HCEC 1CT (cell line): Measurements from ENCODE around the gene CGB2.
"Not testable (repeated sequence)": the region's sequence is repeated elsewhere in the genome, so short reads cannot be mapped to it uniquely, and the experiment has no call there.

Experiments
- DNase-seq: peaks from one replicate; pipeline ENCODE4 v3.0.0-alpha.2; 2017

The CGB2 gene

DNA sequence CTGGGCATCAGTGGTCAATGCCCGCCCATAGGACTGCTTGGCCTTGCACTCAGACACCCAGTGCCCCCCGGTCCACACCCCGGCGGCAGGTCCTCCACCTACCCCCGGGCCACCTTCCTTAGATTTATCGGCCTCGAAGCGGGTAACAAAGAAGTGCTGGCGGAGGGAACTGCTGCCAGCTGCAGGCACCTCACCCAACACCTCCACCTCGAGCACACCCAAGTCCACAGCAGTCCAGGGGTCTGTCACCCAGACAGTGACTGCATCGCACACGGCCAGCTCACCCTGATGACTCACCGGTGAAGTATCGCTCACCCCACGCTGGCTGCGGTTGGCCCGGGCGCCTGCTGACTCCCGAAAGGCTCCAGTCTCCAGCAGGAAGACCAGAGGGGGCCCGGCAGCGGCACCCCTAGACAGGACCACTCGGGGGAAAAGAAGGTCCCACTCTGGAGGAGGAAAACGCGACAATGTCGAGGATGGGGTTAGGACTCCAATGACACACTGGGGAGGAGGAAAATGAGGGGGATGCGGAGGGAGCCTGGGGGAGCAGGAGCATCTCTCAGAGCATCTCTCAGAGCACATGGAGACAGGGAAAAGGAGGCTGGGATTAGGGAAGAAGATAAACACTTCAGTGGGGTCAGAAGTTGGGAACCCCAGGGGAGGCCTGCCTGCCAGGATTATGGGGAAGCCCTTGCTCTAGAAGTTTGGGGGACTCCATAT is 7.0 kb downstream of the CGB2 start:
- DNase-seq = peak; percentile 65

DNA sequence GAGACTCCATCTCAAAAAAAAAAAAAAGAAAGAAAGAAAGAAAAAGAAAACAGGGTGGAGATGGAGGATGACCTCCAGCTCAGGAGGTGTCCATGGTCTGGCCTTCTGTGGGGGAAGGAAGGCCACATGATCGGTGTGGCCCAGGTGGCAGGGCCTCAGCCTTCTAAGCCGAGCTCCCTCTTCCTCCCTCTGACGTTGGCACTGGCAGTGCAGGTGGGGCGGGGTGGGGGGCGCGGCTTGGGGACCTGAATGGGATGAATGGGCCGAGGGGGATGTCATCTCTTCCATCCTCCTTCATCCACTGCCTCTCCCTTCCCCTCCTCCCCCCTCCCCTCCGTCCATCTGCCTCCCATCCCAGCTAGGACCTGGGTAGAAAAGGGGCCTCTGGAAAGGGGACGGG is 8.0 kb downstream of the CGB2 start:
- not testable (repeated sequence) for DNase-seq

DNA sequence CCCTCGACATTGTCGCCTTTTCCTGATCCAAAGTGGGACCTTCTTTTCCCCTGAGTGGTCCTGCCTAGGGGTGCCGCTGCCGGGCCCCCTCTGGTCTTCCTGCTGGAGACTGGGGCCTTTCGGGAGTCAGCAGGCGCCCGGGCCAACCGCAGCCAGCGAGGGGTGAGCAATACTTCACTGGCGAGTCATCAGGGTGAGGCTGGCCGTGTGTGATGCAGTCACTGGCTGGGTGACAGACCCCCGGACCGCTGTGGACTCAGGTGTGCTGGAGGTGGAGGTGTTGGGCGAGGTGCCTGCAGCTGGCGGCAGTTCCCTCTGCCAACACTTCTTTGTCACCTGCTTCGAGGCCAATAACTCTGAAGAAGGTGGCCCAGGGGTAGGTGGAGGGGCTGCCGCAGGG is 10.5 kb downstream of the CGB2 start:
- DNase-seq = no peak

DNA sequence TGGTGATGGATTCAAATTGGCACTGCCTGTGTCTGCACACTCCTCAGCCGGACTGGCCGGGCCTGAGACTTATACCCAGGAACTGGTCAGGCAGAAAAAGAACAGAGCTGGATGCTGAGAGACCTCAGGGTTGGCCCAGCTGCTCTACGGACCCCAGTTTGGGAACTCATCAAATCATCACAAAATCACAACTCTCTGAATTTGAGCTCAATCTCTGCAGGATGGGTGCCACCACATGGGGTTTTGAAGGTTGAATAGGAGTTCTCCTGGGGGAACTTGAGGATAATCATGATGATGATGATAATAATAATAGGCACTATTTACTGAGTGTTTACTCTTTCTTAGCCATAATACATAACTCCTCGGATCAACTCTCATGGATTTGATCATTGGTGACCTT is 11.0 kb downstream of the CGB2 start:
- DNase-seq = not testable (repeated sequence)

DNA sequence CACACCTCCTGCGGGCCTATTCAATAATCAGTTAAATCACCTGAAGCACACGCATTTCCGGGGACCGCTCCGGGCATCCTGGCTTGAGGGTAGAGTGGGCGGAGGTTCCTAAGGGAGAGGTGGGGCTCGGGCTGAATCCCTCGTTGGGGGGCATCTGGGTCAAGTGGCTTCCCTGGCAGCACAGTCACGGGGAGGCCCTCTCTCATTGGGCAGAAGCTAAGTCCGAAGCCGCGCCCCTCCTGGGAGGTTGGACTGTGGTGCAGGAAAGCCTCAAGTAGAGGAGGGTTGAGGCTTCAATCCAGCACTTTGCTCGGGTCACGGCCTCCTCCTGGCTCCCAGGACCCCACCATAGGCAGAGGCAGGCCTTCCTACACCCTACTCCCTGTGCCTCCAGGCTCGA is 11.9 kb downstream of the CGB2 start, which contains the start of gene CGB5:
Gene CGB5 (plus strand): TSS at position 301 of the 400 bp plus-strand sequence. CDS start 362 bp downstream, outside the sequence.
- not testable (repeated sequence) for DNase-seq

DNA sequence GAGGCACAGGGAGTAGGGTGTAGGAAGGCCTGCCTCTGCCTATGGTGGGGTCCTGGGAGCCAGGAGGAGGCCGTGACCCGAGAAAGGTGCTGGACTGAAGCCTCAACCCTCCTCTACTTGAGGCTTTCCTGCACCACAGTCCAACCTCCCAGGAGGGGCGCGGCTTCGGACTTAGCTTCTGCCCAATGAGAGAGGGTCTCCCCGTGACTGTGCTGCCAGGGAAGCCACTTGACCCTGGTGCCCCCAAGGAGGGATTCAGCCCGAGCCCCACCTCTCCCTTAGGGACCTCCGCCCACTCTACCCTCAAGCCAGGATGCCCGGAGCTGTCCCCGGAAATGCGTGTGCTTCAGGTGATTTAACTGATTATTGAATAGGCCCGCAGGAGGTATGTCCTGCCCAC is 17.3 kb downstream of the CGB2 start, which contains the start of gene CGB8:
Gene CGB8 (minus strand): TSS at position 101 of the 400 bp plus-strand sequence. CDS start 372 bp downstream, outside the sequence.
- DNase-seq = not testable (repeated sequence)

DNA sequence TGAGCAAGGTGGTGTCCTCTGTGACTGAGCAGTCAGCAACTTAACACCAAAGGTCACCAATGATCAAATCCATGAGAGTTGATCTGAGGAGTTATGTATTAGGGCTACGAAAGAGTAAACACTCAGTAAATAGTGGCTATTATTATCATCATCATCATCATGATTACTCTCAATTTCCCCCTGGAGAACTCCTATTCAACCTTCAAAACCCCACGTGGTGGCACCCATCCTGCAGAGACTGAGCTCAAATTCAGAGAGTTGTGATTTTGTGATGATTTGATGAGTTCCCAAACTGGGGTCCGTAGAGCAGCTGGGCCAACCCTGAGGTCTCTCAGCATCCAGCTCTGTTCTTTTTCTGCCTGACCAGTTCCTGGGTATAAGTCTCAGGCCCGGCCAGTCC is 18.1 kb downstream of the CGB2 start:
- DNase-seq = not testable (repeated sequence)

DNA sequence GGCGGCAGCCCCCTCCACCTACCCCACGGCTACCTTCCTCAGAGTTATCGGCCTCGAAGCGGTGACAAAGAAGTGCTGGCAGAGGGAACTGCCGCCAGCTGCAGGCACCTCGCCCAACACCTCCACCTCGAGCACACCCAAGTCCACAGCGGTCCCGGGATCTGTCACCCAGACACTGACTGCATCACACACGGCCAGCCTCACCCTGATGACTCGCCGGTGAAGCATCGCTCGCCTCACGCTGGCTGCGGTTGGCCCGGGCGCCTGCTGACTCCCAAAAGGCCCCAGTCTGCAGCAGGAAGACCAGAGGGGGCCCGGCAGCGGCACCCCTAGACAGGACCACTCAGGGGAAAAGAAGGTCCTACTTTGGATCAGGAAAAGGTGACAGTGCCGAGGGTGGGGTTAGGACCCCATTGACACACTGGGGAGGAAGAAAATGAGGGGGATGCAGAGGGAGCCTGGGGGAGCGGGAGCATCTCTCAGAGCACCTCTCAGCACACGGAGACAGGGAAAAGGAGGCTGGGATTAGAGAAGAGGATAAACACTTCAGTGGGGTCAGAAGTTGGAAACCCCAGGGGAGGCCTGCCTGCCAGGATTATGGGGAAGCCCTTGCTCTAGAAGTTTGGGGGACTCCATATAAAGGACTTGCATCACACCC is 18.8 kb downstream of the CGB2 start:
- peak; percentile 63 for DNase-seq

DNA sequence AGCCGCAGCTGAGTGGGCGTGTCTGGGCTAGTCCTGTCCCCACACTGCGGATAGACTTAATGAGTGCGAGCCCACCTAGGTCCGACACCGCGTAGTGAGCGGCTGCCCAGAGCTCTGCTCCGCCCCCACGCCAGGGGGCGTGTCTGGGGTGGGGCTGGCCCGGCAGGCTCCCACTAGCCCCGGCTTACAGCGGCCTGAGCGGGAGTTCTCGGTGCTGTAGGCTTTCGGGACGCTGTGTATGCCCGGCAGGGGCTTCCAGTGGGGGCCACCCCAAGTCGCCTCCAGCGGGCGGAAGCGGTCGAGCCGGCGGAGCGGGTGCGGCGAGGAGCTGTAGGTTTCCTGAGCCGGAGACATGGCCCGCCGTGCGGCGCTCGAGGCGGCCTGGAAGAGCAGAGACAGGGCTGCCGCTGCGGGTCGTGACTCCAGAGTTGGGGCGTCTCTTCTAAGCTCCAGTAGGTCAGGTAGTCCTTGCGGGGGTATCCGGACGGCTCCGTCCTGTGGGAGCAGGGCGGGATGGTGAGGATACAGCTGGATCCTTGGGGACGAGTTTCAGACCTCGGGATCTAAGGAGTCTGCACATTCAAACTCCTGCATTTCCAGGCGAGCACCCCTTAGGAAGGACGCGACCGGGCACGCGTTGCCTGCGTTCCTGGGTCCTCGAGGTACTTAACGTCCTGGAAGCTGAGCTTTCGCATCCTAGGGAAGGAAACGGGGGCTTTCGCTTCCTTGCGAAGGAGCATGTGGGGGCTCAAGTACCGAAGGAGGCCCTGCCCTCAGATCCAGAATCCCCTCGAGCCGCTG is 24.6 kb downstream of the CGB2 start:
- peak; percentile 66 for DNase-seq

DNA sequence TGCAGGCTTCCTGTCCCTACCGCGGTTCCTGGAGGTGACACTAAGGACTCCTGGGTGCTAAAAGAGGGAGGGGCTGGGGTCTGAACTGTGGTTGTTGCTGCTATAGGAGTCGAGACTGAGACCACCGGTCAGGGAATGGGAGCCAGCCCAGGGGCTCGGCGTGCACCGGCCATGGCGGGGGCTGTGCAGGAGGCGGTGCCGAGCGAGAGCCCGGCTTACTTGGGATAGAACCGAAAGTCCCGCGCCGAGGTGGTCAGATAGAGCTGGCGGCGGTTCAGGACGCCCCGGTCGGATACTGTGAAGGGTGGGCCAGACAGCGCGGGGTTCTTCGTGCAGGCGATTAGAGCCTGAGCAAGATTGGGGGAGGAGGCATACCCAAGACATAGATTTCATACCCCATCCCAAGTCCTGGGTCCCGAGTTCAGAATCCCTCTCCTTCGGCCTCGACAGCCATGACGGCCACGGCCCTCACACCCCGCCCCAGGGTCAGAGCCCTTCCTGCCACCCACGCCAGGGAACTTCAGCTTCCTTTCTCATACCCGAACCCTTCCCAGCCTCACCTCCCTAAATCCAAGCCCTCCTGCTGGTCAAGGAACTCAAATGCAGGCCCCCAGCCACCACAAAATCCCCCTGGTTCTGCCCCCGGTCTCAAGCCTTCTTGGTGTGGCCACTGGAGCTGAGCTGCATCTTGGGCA is 25.4 kb downstream of the CGB2 start:
- not testable (repeated sequence) for DNase-seq

DNA sequence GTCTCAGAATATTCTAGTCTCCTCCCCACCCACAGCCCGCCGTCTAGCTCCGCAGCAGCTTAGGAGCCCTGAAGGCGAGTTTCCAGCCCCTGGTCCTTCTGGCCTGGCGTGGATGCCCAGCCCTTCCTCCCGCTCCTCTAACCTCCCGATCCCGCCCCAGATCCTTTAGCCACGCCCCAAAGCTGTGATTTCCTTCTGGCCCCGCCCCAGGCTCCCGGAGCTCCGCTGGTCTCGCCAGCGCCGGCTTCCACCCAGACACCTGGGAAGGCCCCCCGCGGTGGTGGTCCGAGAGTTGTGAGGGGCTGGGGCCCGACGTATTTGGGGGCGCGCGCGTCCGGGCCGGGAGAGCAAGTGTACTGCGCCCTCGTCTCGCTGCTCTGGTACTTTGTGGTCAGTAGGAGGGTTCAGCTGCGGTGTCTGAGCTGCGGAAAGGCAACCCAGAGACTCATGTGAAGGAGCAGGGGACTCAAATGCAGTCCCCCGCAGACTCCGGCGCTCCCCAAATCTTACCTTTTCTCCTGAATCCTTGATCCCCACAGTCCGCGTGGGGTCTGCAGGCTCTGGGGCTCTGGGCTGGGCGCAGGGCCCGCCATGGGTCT is 26.0 kb downstream of the CGB2 start, which contains the start of gene CGB7:
Gene CGB7 (minus strand): TSS at position 114 of the 599 bp plus-strand sequence. CDS start 2,374 bp downstream, outside the sequence.
- peak; percentile 52 for DNase-seq

DNA sequence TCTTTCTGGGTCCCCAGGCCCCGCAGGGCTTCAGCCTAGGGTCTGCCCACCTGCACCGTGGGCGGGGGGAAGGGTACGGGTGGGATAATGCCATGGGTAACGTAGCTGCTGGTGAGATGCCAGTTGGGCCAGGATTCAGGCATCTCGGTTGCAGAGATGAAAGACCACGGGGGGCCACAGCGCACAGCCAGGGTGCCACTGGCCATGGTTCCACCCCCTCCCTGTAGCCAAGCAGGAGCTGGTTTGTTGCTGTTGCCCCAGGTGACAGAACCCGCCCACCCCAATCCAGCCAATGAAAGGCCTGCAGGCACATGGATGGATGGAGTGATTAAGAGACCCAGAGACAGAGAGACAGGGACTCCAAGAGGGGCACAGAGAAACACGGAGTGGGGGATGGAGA is 26.9 kb downstream of the CGB2 start:
- DNase-seq = no peak

DNA sequence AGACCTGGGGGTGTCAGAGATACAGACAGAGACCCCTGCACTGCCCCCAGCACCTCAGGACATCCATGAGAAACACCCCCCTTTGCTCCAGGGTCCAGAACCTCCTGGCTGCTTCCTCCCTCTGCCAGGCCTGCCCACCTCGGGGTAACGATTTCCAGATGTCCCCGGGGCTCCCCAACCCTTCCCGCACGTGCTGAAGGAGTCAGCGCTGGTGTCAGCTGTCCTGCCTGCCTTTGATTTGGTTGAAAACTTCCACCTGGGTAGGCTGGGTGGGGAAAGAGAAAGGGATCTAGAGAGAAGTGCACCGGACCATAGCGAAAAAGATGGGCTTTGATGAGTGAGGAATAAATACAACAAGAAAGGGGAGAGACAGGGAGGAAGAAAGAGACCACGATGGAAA is 27.4 kb downstream of the CGB2 start:
- no peak for DNase-seq

DNA sequence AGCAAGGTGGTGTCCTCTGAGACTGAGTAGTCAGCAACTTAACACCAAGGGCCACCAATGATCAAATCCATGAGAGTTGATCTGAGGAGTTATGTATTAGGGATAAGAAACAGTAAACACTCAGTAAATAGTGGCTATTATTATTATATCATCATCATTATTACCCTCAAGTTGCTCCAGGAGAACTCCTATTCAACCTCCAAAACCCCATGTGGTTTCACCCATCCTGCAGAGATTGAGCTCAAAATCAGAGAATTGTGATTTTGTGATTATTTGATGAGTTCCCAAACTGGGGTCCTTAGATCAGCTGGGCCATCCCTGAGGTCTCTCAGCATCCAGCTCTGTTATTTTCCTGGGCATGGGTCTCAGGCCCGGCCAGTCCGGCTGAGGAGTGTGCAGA is 29.3 kb downstream of the CGB2 start:
- DNase-seq = no peak

DNA sequence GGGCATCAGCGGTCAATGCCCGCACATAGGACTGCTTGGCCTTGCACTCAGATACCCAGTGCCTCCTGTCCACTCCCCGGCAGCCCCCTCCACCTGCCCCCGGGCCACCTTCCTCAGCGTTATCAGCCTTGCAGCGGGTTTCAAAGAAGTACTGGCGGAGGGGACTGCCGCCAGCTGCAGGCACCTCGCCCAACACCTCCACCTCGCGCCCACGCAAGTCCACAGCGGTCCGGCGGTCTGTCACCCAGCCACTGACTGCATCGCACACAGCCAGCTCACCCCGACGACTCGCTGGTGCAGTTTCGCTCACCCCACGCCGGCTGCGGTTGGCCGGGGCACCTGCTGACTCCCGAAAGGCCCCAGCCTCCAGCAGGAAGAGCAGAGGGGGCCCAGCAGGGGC is 29.8 kb downstream of the CGB2 start:
- DNase-seq = no peak

DNA sequence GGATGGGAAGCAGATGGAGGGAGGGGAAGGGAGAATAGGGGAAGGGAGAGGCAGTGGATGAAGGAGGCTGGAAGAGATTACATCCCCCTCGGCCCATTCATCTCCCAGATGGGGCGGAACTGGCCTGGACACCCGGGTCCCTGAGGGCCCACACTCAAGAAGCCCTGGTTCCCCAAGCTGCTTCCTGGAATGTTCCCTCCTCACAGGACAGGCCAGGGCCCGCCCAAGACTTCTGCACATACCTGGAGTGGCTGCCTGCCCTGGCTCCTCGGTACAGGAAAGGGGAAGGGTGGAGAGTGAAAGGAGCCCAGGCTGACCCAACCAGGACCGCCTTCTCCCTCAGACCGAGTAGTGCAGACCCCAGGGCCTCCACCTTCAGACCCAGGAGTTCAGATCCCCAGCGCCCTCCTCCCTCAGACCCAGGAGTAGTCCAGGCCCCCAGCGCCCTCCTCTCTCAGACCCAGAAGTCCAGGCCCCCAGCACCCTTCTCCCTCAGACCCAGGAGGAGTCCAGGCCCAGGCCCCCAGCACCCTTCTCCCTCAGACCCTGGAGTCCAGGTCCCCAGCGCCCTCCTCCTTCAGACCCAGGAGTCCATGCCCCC is 32.4 kb downstream of the CGB2 start:
- no peak for DNase-seq

DNA sequence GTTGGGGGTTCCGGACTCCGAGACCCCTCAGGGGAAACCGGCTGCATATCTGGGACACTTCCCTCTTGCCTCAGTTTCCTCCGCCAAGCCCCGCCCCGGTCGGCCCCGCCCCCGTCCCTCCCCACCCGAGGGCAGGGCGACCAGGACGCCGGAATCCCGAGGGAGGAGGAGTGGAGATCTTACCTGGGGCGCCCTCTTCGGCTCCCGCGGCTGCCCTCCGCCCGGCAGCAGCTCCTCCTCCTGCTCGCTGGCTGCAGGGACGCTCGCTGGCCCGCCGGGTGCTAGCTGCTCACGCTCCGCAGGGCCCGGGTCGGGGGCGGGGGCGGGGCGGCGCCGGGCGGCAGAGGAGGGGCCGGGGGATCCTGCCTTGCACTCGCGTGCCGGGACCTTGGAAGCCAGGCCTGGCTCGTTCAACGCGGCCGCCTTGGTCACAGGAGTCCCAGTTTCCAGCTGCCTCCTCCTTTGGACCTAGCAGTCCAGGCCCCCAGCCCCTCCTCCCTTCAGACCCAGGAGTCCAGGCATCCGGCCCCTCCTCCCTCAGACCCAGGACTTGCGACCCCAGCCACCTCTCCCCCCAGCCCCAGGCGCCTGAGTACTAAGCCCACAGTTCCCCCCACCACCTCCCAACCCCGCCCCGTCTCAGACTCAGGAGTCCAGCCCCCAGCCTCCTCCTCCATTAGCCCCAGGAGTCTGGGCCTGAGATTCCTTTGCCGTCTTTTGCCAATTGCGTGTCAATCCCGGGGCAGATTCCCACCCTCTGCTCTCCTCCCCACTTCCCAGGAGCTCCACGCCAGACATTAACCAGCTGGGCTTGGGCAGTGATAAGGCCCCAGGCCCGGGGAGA is 33.3 kb downstream of the CGB2 start, which contains the start of gene NTF4:
Gene NTF4 (minus strand): TSS at position 51 of the 844 bp plus-strand sequence. CDS start 2,821 bp downstream, outside the sequence.
- no peak for DNase-seq

DNA sequence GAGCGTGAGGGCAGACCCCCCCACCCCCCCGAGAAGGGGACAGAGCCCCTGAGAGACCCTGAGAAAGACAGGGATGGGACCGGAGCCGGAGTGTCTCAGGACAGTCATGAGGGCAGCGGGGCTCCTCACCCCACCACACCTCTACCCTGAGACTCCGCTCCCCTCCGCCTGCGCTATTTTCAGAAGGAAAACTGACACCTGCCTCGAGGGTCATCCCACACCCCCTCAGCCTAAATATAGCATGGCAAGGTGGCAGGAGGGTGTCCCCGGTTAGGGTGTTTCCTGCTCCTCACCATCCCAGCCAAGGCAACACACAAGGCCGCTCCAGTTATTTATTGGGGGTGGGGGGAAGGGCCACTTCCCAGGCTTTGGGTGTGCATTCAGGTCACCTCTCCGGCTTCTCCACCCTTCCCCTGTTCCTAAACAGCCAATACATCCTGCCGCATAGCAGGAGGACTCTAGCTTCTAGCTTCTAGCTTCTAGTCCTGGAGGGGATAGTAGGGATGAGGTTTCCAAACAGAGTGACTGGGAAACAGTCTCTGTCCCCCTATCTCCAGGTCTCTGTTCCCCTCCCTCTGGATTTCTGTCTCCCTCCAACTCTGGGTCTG is 34.3 kb downstream of the CGB2 start:
- DNase-seq = no peak

DNA sequence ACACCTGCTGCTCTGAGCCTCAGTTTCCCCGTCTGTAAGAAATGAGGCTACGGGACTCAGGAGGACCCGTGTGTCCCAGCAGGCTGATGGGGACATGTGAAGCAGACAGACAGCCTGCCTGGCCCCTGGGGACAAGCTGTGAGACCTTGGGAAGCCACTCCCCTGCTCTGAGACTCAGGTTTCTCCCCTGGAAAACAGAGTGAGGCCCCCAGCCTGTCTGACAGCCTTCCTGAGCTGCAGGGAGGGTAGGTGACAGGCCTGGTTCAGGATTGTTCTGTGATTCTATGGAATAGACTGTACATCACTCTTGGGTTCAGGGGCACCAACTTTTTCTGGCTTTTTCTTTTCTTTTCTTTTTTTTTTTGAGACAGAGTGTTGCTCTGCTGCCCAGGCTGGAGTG is 35.9 kb downstream of the CGB2 start:
- DNase-seq = no peak

DNA sequence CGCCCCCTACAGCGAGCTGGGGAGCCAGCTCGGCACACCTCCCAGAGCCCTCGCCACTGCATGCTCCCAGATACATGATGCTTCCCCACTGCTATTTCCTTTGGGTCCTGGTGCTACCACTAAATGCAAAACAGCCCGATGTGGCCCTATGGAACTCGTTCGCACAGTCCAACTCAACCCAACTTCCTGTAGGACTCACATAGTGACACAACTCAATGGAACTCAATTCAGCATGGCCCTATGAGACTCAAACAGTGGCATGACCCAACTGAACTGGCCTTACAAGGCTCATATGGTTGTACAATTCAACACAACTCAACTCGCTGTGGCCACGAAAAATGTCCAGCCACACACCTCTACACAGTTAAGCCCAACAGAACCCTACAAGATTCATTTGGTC is 37.3 kb downstream of the CGB2 start:
- no peak for DNase-seq
